Peyer's patch (tissue), 4 donors: ENCODE results near the gene CREBBP.

Experiments used
- POLR2A ChIP-seq, 2 donors: fragments of 450-650 bp; IDR thresholded peaks; one replicate each; pipeline ENCODE4 v1.5.1; 2017; ENCODE audit warnings: antibody characterized with exemption in 2 of 2, mild to moderate bottlenecking in 2 of 2, moderate library complexity in 2 of 2
- TF ChIP-seq, protein P1 (sequence below), 6 experiments: fragments of 450-650 bp in 4 of 6; fragments of 200-600 bp in 2 of 6; sonication (generic) in 1 of 6; IDR thresholded peaks; one replicate each; pipeline ENCODE4 v1.5.1; 2017 to 2019; ENCODE audit warnings: antibody characterized with exemption in 6 of 6, mild to moderate bottlenecking in 3 of 6, moderate library complexity in 1 of 6

DNA sequence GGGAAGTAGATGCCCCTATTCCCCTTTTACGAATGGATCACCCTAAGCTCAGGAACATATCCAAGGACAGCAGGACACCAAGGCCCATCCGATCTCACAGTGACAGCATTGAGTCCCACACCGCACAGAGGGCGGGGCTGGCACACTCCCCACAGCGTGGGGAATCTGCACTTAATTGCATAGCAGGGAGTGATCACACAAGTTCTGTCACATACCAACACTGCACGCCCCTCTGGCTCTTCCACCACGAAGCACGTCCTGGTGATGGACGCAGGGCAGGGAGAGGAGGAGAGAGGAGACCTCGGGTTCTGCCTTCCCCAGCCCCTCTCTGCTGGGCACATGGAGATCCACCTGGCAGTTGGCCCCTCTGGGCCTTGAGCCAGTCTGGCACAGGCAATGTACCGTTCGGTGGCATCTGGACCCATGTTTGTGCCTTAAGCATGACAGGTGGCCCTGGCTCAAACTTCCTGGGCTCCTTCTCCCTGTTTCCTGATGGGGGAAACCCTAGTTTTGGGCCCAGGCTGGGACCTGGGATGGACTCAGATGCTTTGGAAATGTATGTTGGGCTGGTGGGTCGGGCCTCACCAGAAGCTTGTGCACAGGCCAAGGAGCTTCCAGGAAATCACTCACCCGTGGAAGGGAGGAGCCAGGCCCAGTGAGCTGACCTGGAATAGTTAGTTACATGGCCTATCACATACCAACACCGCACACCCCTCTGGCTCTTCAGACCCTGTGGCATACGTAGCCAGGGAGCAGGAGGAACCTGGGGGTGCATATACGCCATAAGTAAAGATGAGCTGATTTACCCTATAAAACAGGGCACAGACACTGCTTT, 35.1 kb upstream of the CREBBP start:
- TF ChIP-seq, protein P1, sequence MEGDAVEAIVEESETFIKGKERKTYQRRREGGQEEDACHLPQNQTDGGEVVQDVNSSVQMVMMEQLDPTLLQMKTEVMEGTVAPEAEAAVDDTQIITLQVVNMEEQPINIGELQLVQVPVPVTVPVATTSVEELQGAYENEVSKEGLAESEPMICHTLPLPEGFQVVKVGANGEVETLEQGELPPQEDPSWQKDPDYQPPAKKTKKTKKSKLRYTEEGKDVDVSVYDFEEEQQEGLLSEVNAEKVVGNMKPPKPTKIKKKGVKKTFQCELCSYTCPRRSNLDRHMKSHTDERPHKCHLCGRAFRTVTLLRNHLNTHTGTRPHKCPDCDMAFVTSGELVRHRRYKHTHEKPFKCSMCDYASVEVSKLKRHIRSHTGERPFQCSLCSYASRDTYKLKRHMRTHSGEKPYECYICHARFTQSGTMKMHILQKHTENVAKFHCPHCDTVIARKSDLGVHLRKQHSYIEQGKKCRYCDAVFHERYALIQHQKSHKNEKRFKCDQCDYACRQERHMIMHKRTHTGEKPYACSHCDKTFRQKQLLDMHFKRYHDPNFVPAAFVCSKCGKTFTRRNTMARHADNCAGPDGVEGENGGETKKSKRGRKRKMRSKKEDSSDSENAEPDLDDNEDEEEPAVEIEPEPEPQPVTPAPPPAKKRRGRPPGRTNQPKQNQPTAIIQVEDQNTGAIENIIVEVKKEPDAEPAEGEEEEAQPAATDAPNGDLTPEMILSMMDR (IDR thresholded peaks at IDR 0.05) = no peak
- no peak for TF ChIP-seq POLR2A (IDR thresholded peaks at IDR 0.05)
